GM12891 (cell line): ENCODE results near the gene ITPKC.
"Not testable (repeated sequence)": the region's sequence is repeated elsewhere in the genome, so short reads cannot be mapped to it uniquely, and the experiment has no call there.

ENCODE experiments used
- DNase-seq: peaks from one replicate; pipeline ENCODE4 v3.0.0; 2011; ENCODE audit warnings: low spot score; ENCODE audit not compliant: insufficient read length
- FAIRE-seq: peaks from 2 replicates; lab custom pipeline; 2011; peaks lifted over from hg19 to GRCh38; lab: Jason Lieb, UNC
- PAX5 ChIP-seq: IDR thresholded peaks from 2 replicates; pipeline ENCODE4 v1.6.1; 2011; ENCODE audit warnings: low read length, moderate library complexity, mild to moderate bottlenecking; ENCODE audit not compliant: insufficient read depth, severe bottlenecking
- POLR2A ChIP-seq: IDR thresholded peaks from 2 replicates; pipeline ENCODE4 v1.6.1; 2011; ENCODE audit warnings: low read depth, low read length, control low read depth
- POLR2AphosphoS5 ChIP-seq: IDR thresholded peaks from 2 replicates; pipeline ENCODE4 v1.6.1; 2011; ENCODE audit warnings: low read depth, low read length, control low read depth
- POU2F2 ChIP-seq: IDR thresholded peaks from 2 replicates; pipeline ENCODE4 v1.6.1; 2011; ENCODE audit warnings: low read depth, mild to moderate bottlenecking, control low read depth, low read length, moderate library complexity
- SPI1 ChIP-seq: IDR thresholded peaks from 2 replicates; pipeline ENCODE4 v1.6.1; 2011; ENCODE audit warnings: low read depth, low read length, control low read depth
- TAF1 ChIP-seq: IDR thresholded peaks from 2 replicates; pipeline ENCODE4 v1.6.1; 2011; ENCODE audit warnings: low read depth, low read length, control low read depth

ITPKC gene

GRCh38 chr19:40759352-40759751 is 42.4 kb downstream of the ITPKC start:
- FAIRE-seq (no peak), DNase-seq (no peak)
- TF ChIP-seq POLR2AphosphoS5 (no peak), SPI1 (no peak), TAF1 (no peak), PAX5 (no peak), POLR2A (no peak), POU2F2 (no peak)

GRCh38 chr19:40762754-40763470 is 46.0 kb downstream of the ITPKC start:
- TF ChIP-seq PAX5, result no peak
- no peak for TF ChIP-seq POU2F2
- TF ChIP-seq POLR2AphosphoS5, result no peak
- TF ChIP-seq POLR2A, result no peak
- no peak for TF ChIP-seq SPI1
- no peak for TF ChIP-seq TAF1
- FAIRE-seq (no peak), DNase-seq (no peak)

- DNase-seq (no peak), FAIRE-seq (no peak)
- no peak for TF ChIP-seq POLR2AphosphoS5
- TF ChIP-seq POU2F2, result no peak
- TF ChIP-seq PAX5, result no peak
- no peak for TF ChIP-seq SPI1
- TF ChIP-seq TAF1, result no peak
- TF ChIP-seq POLR2A, result no peak
These were observed 46.6 kb downstream of the ITPKC start for GRCh38 chr19:40763526-40763925.

- DNase-seq, result no peak
- no peak for FAIRE-seq
- TF ChIP-seq SPI1 (no peak), POLR2AphosphoS5 (no peak; the same call in 1 of the 2 replicates), POLR2A (no peak), TAF1 (no peak), POU2F2 (no peak), PAX5 (no peak)
These were observed 47.1 kb downstream of the ITPKC start for GRCh38 chr19:40763963-40764362.

- DNase-seq, FAIRE-seq: not testable (repeated sequence)
These were observed 49.5 kb downstream of the ITPKC start for GRCh38 chr19:40766385-40766784.

GRCh38 chr19:40768869-40769268 is 52.0 kb downstream of the ITPKC start:
- TF ChIP-seq POU2F2 (no peak), SPI1 (no peak), POLR2AphosphoS5 (no peak), PAX5 (no peak), TAF1 (no peak), POLR2A (no peak)
- DNase-seq (no peak), FAIRE-seq (no peak)

- not testable (repeated sequence) for FAIRE-seq
These were observed 54.4 kb downstream of the ITPKC start for GRCh38 chr19:40771101-40771862.

GRCh38 chr19:40774916-40775631 is 58.2 kb downstream of the ITPKC start, which contains the start of gene MIA:
TSS of gene MIA (plus strand) at chr19:40775521. CDS start at chr19:40775543, 22 bp downstream.
- FAIRE-seq, result no peak
- TF ChIP-seq POLR2AphosphoS5, result no peak
- no peak for TF ChIP-seq SPI1
- no peak for TF ChIP-seq PAX5
- no peak for TF ChIP-seq TAF1
- TF ChIP-seq POU2F2, result no peak
- no peak for TF ChIP-seq POLR2A
- no peak for DNase-seq

More at GRCh38 chr19:40771101-40771862, 54.4 kb downstream of the ITPKC start:
- DNase-seq, result not testable (repeated sequence)

- no peak for TF ChIP-seq SPI1
- no peak for TF ChIP-seq POLR2A
- no peak for TF ChIP-seq TAF1
- no peak for TF ChIP-seq PAX5
- no peak for TF ChIP-seq POU2F2
- no peak for TF ChIP-seq POLR2AphosphoS5
- no peak for FAIRE-seq
These were observed 58.7 kb downstream of the ITPKC start for GRCh38 chr19:40775632-40776022.

More at GRCh38 chr19:40775632-40776022, 58.7 kb downstream of the ITPKC start:
- DNase-seq, result no peak
